Adrenal gland (tissue), 12 donors: ENCODE measurements around the gene ZCWPW2. TPM values are rescaled to one million over a fixed set of nuclear protein-coding genes. Genes with fewer than 3 reads are reported as not detected.

Experiments
- DNase-seq, 7 donors: peaks; one replicate each; pipeline ENCODE4 v3.0.0-alpha.2; 2019 to 2020
- H3K27ac ChIP-seq, 5 donors: fragments of 200-600 bp; sonication (generic) in 4 of 5; 1 replicate in 3 of 5; 2 replicates in 2 of 5; pipeline versions ENCODE4 v1.5.1 to v1.8.0; 2016 to 2020; ENCODE audit warnings: mild to moderate bottlenecking in 1 of 5
- H3K27me3 ChIP-seq: fragments of 200-600 bp; 2 replicates; pipeline ENCODE4 v1.8.0; 2021
- H3K36me3 ChIP-seq, 2 donors: fragments of 200-600 bp; replicated peaks in 1 of 2; 1 replicate in 1 of 2; 2 replicates in 1 of 2; pipeline versions ENCODE4 v1.5.1 to v1.8.0; 2018 to 2022
- H3K4me1 ChIP-seq, 2 donors: fragments of 200-600 bp; replicated peaks in 1 of 2; 1 replicate in 1 of 2; 2 replicates in 1 of 2; pipeline versions ENCODE4 v1.5.1 to v1.8.0; 2018 to 2021
- H3K4me3 ChIP-seq, 4 donors: fragments of 200-600 bp; sonication (generic) in 3 of 4; one replicate each; pipeline ENCODE4 v1.5.1; 2016 to 2018
- H3K9me3 ChIP-seq, 3 donors: fragments of 200-600 bp; sonication (generic) in 1 of 3; replicated peaks in 1 of 3; 1 replicate in 2 of 3; 2 replicates in 1 of 3; pipeline versions ENCODE4 v1.5.1 to v1.8.0; 2016 to 2021
- CTCF ChIP-seq, 6 experiments: fragments of 450-650 bp in 4 of 6; fragments of 200-600 bp in 2 of 6; sonication (generic) in 1 of 6; IDR thresholded peaks; 1 replicate in 5 of 6; 2 replicates in 1 of 6; pipeline versions ENCODE4 v1.5.1 to v1.8.0; 2016 to 2021; ENCODE audit warnings: antibody characterized with exemption in 6 of 6, mild to moderate bottlenecking in 2 of 6, moderate library complexity in 1 of 6
- POLR2A ChIP-seq, 2 donors: fragments of 450-650 bp; IDR thresholded peaks; one replicate each; pipeline ENCODE4 v1.6.1; 2017; ENCODE audit warnings: antibody characterized with exemption in 2 of 2, mild to moderate bottlenecking in 2 of 2, moderate library complexity in 1 of 2
- WGBS, 4 donors: extraction: QIAGEN DNeasy Blood & Tissue Kit in 2 of 4; methylation state at CpG; one replicate each; pipeline versions ENCODE4 v1.1.5 to v1.1.7; 2013 to 2017; 5-methylcytosine and 5-hydroxymethylcytosine counted together
- intact Hi-C, 2 donors: fragments of 100-400 bp; cut with DNase I; formaldehyde crosslinking; loops; one replicate each; pipeline versions ENCODE4 v1.14.1 to v1.15.0; 2022 to 2023
- polyA plus RNA-seq, 3 donors: library from polyadenylated mRNA; stranded (reverse); fragments of 200-250 nt in 2 of 3; fragments of 350-450 nt in 1 of 3; fragmentation: Illumina TruSeq in 1 of 3; extraction: RNeasy Lipid Tissue Mini Kit (QIAGEN cat#74804) in 1 of 3; gene quantifications; one replicate each; pipeline ENCODE4 v1.2.3, GENCODE V29; 2013 to 2014
- total RNA-seq, 9 donors: library from RNA; depleted of rRNA in 4 of 9; stranded (reverse); fragments of >200 nt in 4 of 9; fragments of 120-200 nt in 1 of 9; fragmentation: NEBNext Ultra II Directional in 1 of 9; extraction: Animal tissue kit (Norgen Biotek cat#: 25700) in 1 of 9; gene quantifications; one replicate each; pipeline versions ENCODE4 v1.1.0 to v1.2.4, GENCODE V29; 2013 to 2023
- donor health status: healthy with polysubstance abuse.
- donor health status: Bipolar disorder and iron deficiency.
- donor health status: DM: yes; HTN: yes; CAD: no.
- donor health status: DM: no; HTN: no; CAD: no.
- donor health status: DM: no; HTN: no; CAD: no.
- donor health status: DM: yes; HTN: yes; CAD: no.

The ZCWPW2 gene
- total and polyA plus RNA-seq, 12 donors = 0.55 to 2.1 (median 1.3) TPM

- H3K27ac ChIP-seq = peak overlapping the region in 1 of 5 donors; percentile 41
Measured at GRCh38 chr3:28575100-28575745, 226.7 kb downstream of the ZCWPW2 start.

More at GRCh38 chr3:28575100-28575745, 226.7 kb downstream of the ZCWPW2 start:
- Histone ChIP-seq H3K27me3 (peaks cover 12% of the 10 kb centered on the region), H3K4me1 (peaks cover 7 to 14% of the 10 kb centered on the region in 2 donors), H3K36me3 (no peaks in the 10 kb centered on the region), H3K4me3 (peak overlapping the region in 2 of 4 donors; percentile 23 to 51), H3K9me3 (no peaks in the 10 kb centered on the region)
- no peak for TF ChIP-seq CTCF (IDR thresholded peaks at IDR 0.05)
- TF ChIP-seq POLR2A (IDR thresholded peaks at IDR 0.05) = no peak
- DNase-seq = peak in 3 of 7 donors; percentile 1 to 16 (median 15)
- intact Hi-C loops = no loop called here
- WGBS, 4 donors = 2 to 5% (median 3%) methylated on average over 12 to 55 of the region's 55 CpGs

Other genes starting within 250 kb of the ZCWPW2 start
- gene CMC1, start 107.1 kb upstream of the ZCWPW2 start, total RNA-seq = 10 to 100 TPM in 8 of 9 donors, 1 to 10 TPM in 1; 6.7 to 23.2 (median 19.4) TPM
- gene CMC1, start 107.1 kb upstream of the ZCWPW2 start, polyA plus RNA-seq = 10 to 100 TPM; 31.4 to 32.8 (median 31.5) TPM
- 10 to 100 TPM; 25.4 to 94.3 (median 52.9) TPM for gene AZI2, start 103 bp downstream of the ZCWPW2 start, total RNA-seq
- 100 to 1,000 TPM in 1 of 3 donors, 10 to 100 TPM in 2; 27.0 to 124 (median 29.8) TPM for gene AZI2, start 103 bp downstream of the ZCWPW2 start, polyA plus RNA-seq